OCI-LY3 (cell line): Measurements from ENCODE around the gene KCNMA1.

Experiments
- H2AFZ ChIP-seq: fragments of 200-600, 300-600 bp; shearing (Covaris generic); 2 replicates; pipeline ENCODE4 v1.6.0; 2014; ENCODE audit warnings: antibody characterized with exemption, low read depth, low read length
- H3K27ac ChIP-seq: fragments of 200-600, 300-600 bp; sonication (generic); 2 replicates; pipeline ENCODE4 v1.5.1; 2014; ENCODE audit warnings: mild to moderate bottlenecking, low read length, moderate library complexity, mixed read lengths
- H3K27me3 ChIP-seq: fragments of 200-600, 300-600 bp; sonication (generic); 2 replicates; pipeline ENCODE4 v1.6.1; 2014; ENCODE audit warnings: low read depth, low read length, mixed read lengths
- H3K36me3 ChIP-seq: fragments of 200-600, 300-600 bp; sonication (generic); replicated peaks from 2 replicates; pipeline ENCODE3; 2014; ENCODE audit warnings: low read depth, low read length, mixed read lengths
- H3K4me1 ChIP-seq: fragments of 300-600, 200-600 bp; sonication (generic); 2 replicates; pipeline ENCODE4 v1.6.1; 2014; ENCODE audit warnings: low read length, mixed read lengths
- H3K4me2 ChIP-seq: fragments of 200-600, 300-600 bp; sonication (generic); 2 replicates; pipeline ENCODE4 v1.6.1; 2014; ENCODE audit warnings: low read length, mixed read lengths
- H3K4me3 ChIP-seq: fragments of 300-600, 200-600 bp; sonication (generic); 2 replicates; pipeline ENCODE4 v1.5.1; 2014; ENCODE audit warnings: antibody characterized with exemption, mild to moderate bottlenecking, low read length, moderate library complexity
- H3K79me2 ChIP-seq: fragments of 300-600, 200-600 bp; shearing (Covaris generic); 2 replicates; pipeline ENCODE4 v1.6.1; 2014; ENCODE audit warnings: mild to moderate bottlenecking, low read length, mixed read lengths
- H3K9ac ChIP-seq: fragments of 300-600, 200-600 bp; shearing (Covaris generic); 2 replicates; pipeline ENCODE4 v1.6.0; 2014; ENCODE audit warnings: mild to moderate bottlenecking, low read length, moderate library complexity
- H3K9me3 ChIP-seq: fragments of 200-600, 300-600 bp; shearing (Covaris generic); 2 replicates; pipeline ENCODE4 v1.6.1; 2014; ENCODE audit warnings: low read length, mixed read lengths; ENCODE audit not compliant: insufficient read depth
- H4K20me1 ChIP-seq: fragments of 200-600, 300-600 bp; sonication (generic); 2 replicates; pipeline ENCODE4 v1.6.1; 2016; ENCODE audit warnings: low read length, mixed read lengths; ENCODE audit not compliant: insufficient read depth
- EZH2phosphoT487 ChIP-seq: fragments of 200-600 bp; shearing (Covaris generic); IDR thresholded peaks from 2 replicates; pipeline ENCODE4 v1.6.1; 2018; ENCODE audit warnings: antibody characterized with exemption, mixed run types, low read depth
- TF ChIP-seq, protein P1 (sequence below): fragments of 200-600, 300-600 bp; sonication (generic); IDR thresholded peaks from 2 replicates; pipeline ENCODE4 v1.5.1; 2014; ENCODE audit warnings: antibody characterized with exemption, low read length, low read depth

KCNMA1 gene

DNA sequence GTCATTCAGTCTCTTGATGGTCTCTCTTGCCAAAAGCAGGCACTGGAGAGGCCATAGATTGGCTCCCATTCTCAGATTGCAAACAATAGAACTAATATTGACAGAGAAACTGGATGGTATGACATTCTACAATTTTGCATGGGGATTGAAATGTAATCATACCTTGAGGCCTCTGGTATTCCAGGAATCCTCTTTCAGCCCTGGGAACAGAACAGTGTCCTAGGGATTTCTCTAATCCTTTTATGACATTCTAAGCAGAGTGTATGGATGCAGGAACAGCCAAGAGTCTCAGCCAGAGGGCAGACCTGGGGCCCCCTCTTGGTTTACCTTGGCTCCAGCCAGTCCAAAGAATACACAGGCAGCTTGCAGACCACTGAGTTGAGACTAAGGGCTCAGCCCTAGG, 206.4 kb downstream of the KCNMA1 start:
- TF ChIP-seq, protein P1, sequence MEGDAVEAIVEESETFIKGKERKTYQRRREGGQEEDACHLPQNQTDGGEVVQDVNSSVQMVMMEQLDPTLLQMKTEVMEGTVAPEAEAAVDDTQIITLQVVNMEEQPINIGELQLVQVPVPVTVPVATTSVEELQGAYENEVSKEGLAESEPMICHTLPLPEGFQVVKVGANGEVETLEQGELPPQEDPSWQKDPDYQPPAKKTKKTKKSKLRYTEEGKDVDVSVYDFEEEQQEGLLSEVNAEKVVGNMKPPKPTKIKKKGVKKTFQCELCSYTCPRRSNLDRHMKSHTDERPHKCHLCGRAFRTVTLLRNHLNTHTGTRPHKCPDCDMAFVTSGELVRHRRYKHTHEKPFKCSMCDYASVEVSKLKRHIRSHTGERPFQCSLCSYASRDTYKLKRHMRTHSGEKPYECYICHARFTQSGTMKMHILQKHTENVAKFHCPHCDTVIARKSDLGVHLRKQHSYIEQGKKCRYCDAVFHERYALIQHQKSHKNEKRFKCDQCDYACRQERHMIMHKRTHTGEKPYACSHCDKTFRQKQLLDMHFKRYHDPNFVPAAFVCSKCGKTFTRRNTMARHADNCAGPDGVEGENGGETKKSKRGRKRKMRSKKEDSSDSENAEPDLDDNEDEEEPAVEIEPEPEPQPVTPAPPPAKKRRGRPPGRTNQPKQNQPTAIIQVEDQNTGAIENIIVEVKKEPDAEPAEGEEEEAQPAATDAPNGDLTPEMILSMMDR: no peak
- no peak for TF ChIP-seq EZH2phosphoT487
- no peaks in the 10 kb centered on the region for H3K27me3 ChIP-seq
- no peak overlapping the region for H3K4me2 ChIP-seq
- H2AFZ ChIP-seq: no peak overlapping the region
- H3K9me3 ChIP-seq: no peaks in the 10 kb centered on the region
- H3K27ac ChIP-seq: no peak overlapping the region
- H3K79me2 ChIP-seq: 0 out of 2 replicates have a peak, but pooled peaks cover 6% of the 10 kb centered on the region
- H3K36me3 ChIP-seq: no peaks in the 10 kb centered on the region
- H3K4me1 ChIP-seq: no peaks in the 10 kb centered on the region
- no peak overlapping the region for H3K4me3 ChIP-seq
- H3K9ac ChIP-seq: no peak overlapping the region
- H4K20me1 ChIP-seq: peaks cover 68% of the 10 kb centered on the region

DNA sequence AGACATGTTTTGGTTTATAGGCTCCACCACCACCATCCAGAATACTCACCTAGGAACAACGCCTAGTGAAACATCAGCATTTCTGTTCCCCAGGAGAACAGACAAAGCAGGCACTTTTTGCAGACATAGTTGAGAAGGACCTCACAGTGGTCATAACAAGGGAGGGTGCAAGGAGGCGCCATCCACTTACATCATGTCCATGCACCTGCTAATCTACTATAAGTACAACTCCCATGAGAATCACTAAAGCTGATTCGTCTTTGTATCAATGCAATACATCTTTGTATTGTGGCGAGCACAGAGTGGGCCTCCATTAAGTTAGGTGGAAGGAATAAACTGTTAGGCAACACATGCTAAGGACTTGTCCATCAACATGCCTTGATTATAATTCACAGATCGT, 207.1 kb downstream of the KCNMA1 start:
- Histone ChIP-seq H3K79me2 (0 out of 2 replicates have a peak, but pooled peaks cover 6% of the 10 kb centered on the region), H4K20me1 (peaks cover 68% of the 10 kb centered on the region), H3K4me3 (no peak overlapping the region), H3K27ac (no peak overlapping the region), H3K4me1 (no peaks in the 10 kb centered on the region), H3K27me3 (no peaks in the 10 kb centered on the region), H3K4me2 (no peak overlapping the region), H3K9ac (no peak overlapping the region), H3K9me3 (no peaks in the 10 kb centered on the region), H2AFZ (no peak overlapping the region), H3K36me3 (no peaks in the 10 kb centered on the region)
- no peak for TF ChIP-seq EZH2phosphoT487
- TF ChIP-seq, protein P1: no peak

DNA sequence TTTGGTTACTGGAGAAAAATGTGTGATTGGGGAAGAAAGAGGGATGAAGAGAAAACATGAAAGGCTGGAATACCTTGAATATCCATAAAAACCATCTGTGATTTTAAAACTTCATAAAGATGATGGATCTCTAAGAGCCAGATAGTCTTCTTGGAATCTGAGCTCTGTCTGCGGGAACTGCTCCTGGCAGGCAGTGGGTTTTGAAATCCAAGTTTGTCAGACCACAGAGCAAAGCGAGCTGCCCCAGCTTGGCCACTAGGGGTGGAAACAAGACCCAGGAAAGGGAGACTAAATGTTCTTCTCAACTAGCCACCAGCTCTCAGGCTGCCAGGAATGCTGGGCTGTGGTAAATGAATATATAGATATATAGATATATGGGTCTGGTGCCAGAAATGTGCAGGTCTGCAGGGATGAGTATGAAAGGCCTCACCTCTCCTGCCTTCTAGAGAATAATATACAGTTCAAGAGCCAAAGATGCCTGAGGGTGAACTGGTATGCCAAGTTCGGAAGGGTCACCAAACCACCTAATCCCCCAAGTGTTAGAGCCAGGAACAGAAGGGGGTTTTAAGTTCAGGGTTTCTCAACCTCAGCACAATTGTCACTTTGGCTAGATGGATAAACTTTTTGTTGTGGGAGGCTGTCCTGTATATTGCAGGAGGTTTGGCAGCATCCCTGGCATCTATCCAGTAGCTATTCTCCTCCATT, 208.8 kb downstream of the KCNMA1 start:
- Histone ChIP-seq H3K27ac (no peak overlapping the region), H3K36me3 (no peaks in the 10 kb centered on the region), H3K9ac (no peak overlapping the region), H2AFZ (no peak overlapping the region), H3K4me3 (no peak overlapping the region), H3K4me2 (no peak overlapping the region), H3K27me3 (no peaks in the 10 kb centered on the region), H3K9me3 (no peaks in the 10 kb centered on the region), H4K20me1 (peaks cover 73% of the 10 kb centered on the region), H3K79me2 (0 out of 2 replicates have a peak, but pooled peaks cover 6% of the 10 kb centered on the region), H3K4me1 (no peaks in the 10 kb centered on the region)
- TF ChIP-seq, protein P1: 0 out of 2 replicates have a peak, but pooled peaks have one; percentile 9
- TF ChIP-seq EZH2phosphoT487: no peak

DNA sequence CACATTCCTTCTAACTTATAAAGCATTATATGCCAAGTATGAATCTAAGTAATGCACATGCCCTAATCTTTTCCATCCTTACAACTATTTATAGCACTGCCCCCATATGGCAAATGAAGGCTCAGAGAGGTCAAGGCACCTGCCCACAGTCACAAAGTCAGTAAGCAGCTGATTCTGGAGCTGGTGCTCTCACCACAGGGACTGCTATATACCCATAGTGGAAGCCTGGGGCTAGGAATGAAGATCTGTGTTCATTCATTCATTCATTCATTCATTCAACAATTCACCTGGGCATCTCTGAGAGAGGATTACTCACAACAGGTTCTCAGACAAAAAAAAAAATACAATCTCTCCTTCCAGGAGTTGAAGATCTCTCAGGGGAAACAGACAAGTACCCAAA, 213.4 kb downstream of the KCNMA1 start:
- peaks cover 4% of the 10 kb centered on the region; the same call in 1 of the 2 replicates for H3K79me2 ChIP-seq
- peaks cover 81% of the 10 kb centered on the region for H4K20me1 ChIP-seq
- no peaks in the 10 kb centered on the region for H3K36me3 ChIP-seq
- no peak for TF ChIP-seq EZH2phosphoT487
- TF ChIP-seq, protein P1: no peak
- no peaks in the 10 kb centered on the region for H3K9me3 ChIP-seq
- H3K27ac ChIP-seq: no peak overlapping the region
- no peak overlapping the region for H2AFZ ChIP-seq
- no peak overlapping the region for H3K4me2 ChIP-seq
- H3K4me1 ChIP-seq: no peaks in the 10 kb centered on the region
- H3K9ac ChIP-seq: no peak overlapping the region
- H3K27me3 ChIP-seq: no peaks in the 10 kb centered on the region
- H3K4me3 ChIP-seq: no peak overlapping the region
